WTC11 (cell line): ENCODE data around the gene MTARC1. TPM values are rescaled to one million over a fixed set of nuclear protein-coding genes. Genes with fewer than 3 reads are reported as not detected.
A peak's percentile ranks its signal among the peaks of the same experiment; 100 is the strongest.

Source experiments
- ATAC-seq: fragments of 200-7000 bp; cut with Tn5 transposase; 2 replicates; pipeline ENCODE4 v1.10.0; 2021; ENCODE audit warnings: mild to moderate bottlenecking, moderate library complexity
- CTCF ChIA-PET: fragments of 300-600 bp; sonication (Branson Sonifier 250); formaldehyde crosslinking; loops from one replicate; lab custom pipeline; 2021; ENCODE audit warnings: antibody characterized with exemption; lab: Charles Lee
- POLR2A ChIA-PET: fragments of 350-600 bp; sonication (Branson Sonifier 250); formaldehyde crosslinking; loops from one replicate; lab custom pipeline; 2021; ENCODE audit warnings: antibody characterized with exemption; lab: Charles Lee
- DNase-seq: peaks from one replicate; pipeline ENCODE4 v3.0.0; 2021; ENCODE audit warnings: low spot score
- H3K27ac Mint-ChIP-seq: 2 replicates; pipeline ENCODE4 v1.8.0; 2021; ENCODE audit warnings: mixed read lengths
- H3K27me3 Mint-ChIP-seq: 2 replicates; pipeline ENCODE4 v1.8.0; 2021; ENCODE audit warnings: low read depth, mild to moderate bottlenecking, moderate library complexity, mixed read lengths
- H3K36me3 Mint-ChIP-seq: 2 replicates; pipeline ENCODE4 v1.8.0; 2021; ENCODE audit warnings: mixed read lengths
- H3K4me1 Mint-ChIP-seq: 2 replicates; pipeline ENCODE4 v1.8.0; 2022; ENCODE audit warnings: mixed read lengths
- H3K4me3 Mint-ChIP-seq: 2 replicates; pipeline ENCODE4 v1.8.0; 2021; ENCODE audit warnings: mild to moderate bottlenecking, moderate library complexity, mixed read lengths
- H3K9me3 Mint-ChIP-seq: 2 replicates; pipeline ENCODE4 v1.8.0; 2021; ENCODE audit warnings: mixed read lengths
- ATF1 ChIP-seq: sonication (generic); formaldehyde crosslinking; IDR thresholded peaks from 2 replicates; pipeline ENCODE4 v1.8.1; 2023; ENCODE audit warnings: mild to moderate bottlenecking, moderate library complexity, missing genetic modification reagents
- CREB1 ChIP-seq: sonication (generic); formaldehyde crosslinking; IDR thresholded peaks from 2 replicates; pipeline ENCODE4 v1.8.0; 2023; ENCODE audit warnings: mild to moderate bottlenecking, missing genetic modification reagents
- CREM ChIP-seq: sonication (generic); formaldehyde crosslinking; IDR thresholded peaks from 2 replicates; pipeline ENCODE4 v1.8.1; 2022; ENCODE audit warnings: mild to moderate bottlenecking, missing genetic modification reagents, moderate library complexity
- GABPB1 ChIP-seq: sonication (generic); formaldehyde crosslinking; IDR thresholded peaks from 2 replicates; pipeline ENCODE4 v1.8.1; 2023; ENCODE audit warnings: mild to moderate bottlenecking, missing genetic modification reagents
- JAZF1 ChIP-seq: fragments of 250-450 bp; sonication (Bioruptor Pico); IDR thresholded peaks from 2 replicates; pipeline ENCODE4 v1.9.0; 2021; ENCODE audit warnings: moderate library complexity, mild to moderate bottlenecking, inconsistent platforms
- KAT7 ChIP-seq: sonication (generic); formaldehyde crosslinking; IDR thresholded peaks from 2 replicates; pipeline ENCODE4 v1.8.1; 2023; ENCODE audit warnings: missing genetic modification reagents, mild to moderate bottlenecking, borderline replicate concordance
- MLX ChIP-seq: sonication (generic); formaldehyde crosslinking; IDR thresholded peaks from 2 replicates; pipeline ENCODE4 v1.8.1; 2023; ENCODE audit warnings: mild to moderate bottlenecking, missing genetic modification reagents, moderate library complexity
- NFE2L1 ChIP-seq: sonication (generic); formaldehyde crosslinking; IDR thresholded peaks from 2 replicates; pipeline ENCODE4 v1.8.1; 2023; ENCODE audit warnings: missing genetic modification reagents
- NR2C2 ChIP-seq: sonication (generic); formaldehyde crosslinking; IDR thresholded peaks from 2 replicates; pipeline ENCODE4 v1.8.0; 2022; ENCODE audit warnings: mild to moderate bottlenecking, missing genetic modification reagents
- PRDM15 ChIP-seq: sonication (generic); formaldehyde crosslinking; IDR thresholded peaks from 2 replicates; pipeline ENCODE4 v1.8.0; 2022; ENCODE audit warnings: missing genetic modification reagents
- PREB ChIP-seq: sonication (generic); formaldehyde crosslinking; IDR thresholded peaks from 2 replicates; pipeline ENCODE4 v1.8.1; 2022; ENCODE audit warnings: mild to moderate bottlenecking, missing genetic modification reagents, moderate library complexity, borderline replicate concordance
- PRRX2 ChIP-seq: fragments of 250-450 bp; sonication (Bioruptor Pico); IDR thresholded peaks from 2 replicates; pipeline ENCODE4 v1.8.0; 2021; ENCODE audit warnings: mild to moderate bottlenecking
- RORB ChIP-seq: fragments of 250-450 bp; sonication (Bioruptor Pico); IDR thresholded peaks from 2 replicates; pipeline ENCODE4 v1.9.0; 2021; ENCODE audit warnings: mild to moderate bottlenecking
- TCF7 ChIP-seq: sonication (generic); formaldehyde crosslinking; IDR thresholded peaks from 2 replicates; pipeline ENCODE4 v1.8.0; 2022; ENCODE audit warnings: mild to moderate bottlenecking, low read depth, missing genetic modification reagents, moderate library complexity
- TP53 ChIP-seq: sonication (generic); formaldehyde crosslinking; IDR thresholded peaks from 2 replicates; pipeline ENCODE4 v1.8.1; 2023; ENCODE audit warnings: mild to moderate bottlenecking, missing genetic modification reagents
- ZBTB21 ChIP-seq: sonication (generic); formaldehyde crosslinking; IDR thresholded peaks from 2 replicates; pipeline ENCODE4 v1.8.1; 2023; ENCODE audit warnings: mild to moderate bottlenecking, missing genetic modification reagents, borderline replicate concordance
- ZNF232 ChIP-seq: sonication (generic); formaldehyde crosslinking; IDR thresholded peaks from 2 replicates; pipeline ENCODE4 v1.8.0; 2022; ENCODE audit warnings: mild to moderate bottlenecking, missing genetic modification reagents
- ZNF423 ChIP-seq: fragments of 250-450 bp; sonication (Bioruptor Pico); IDR thresholded peaks from 2 replicates; pipeline ENCODE4 v2.1.2; 2022; ENCODE audit warnings: mild to moderate bottlenecking, moderate library complexity
- ZNF532 ChIP-seq: fragments of 250-450 bp; sonication (Bioruptor Pico); IDR thresholded peaks from 2 replicates; pipeline ENCODE4 v1.9.0; 2021; ENCODE audit warnings: mild to moderate bottlenecking, borderline replicate concordance
- total RNA-seq: library from RNA; stranded (reverse); gene quantifications from 3 replicates; pipeline ENCODE4 v1.2.3, GENCODE V29; 2021

The MTARC1 gene
- total RNA-seq, 1 experiment from 2014 or later, result 25.8 TPM

- Mint-ChIP-seq H3K4me1 (peaks cover 26% of the 10 kb centered on the region), H3K36me3 (peaks cover 11% of the 10 kb centered on the region), H3K9me3 (no peaks in the 10 kb centered on the region; the same call in 1 of the 2 replicates), H3K27me3 (peaks cover 3% of the 10 kb centered on the region; the same call in 1 of the 2 replicates), H3K4me3 (peak overlapping the region; percentile 73), H3K27ac (no peak overlapping the region; the same call in 1 of the 2 replicates)
- no peak for DNase-seq
- ChIA-PET CTCF (interaction anchor here (0.6 to 5.3 kb wide), 10 partner anchors 9 to 489 kb away, joined by 3 to 78 read pairs (median 6); partner anchors contain the start of genes C1orf115 and MTARC2), POLR2A (interaction anchor here (2.1 kb wide), 1 partner anchor 38 kb away, joined by 17 read pairs; the partner anchor contains the start of gene MTARC2)
- no peak for TF ChIP-seq CREM
- no peak for TF ChIP-seq TP53 (CRISPR knock-in tag)
- TF ChIP-seq GABPB1 (CRISPR knock-in tag), result no peak
- no peak for TF ChIP-seq CREB1 (CRISPR knock-in tag)
- no peak for TF ChIP-seq RORB (CRISPR knock-in tag)
- no peak for TF ChIP-seq KAT7 (CRISPR knock-in tag)
- TF ChIP-seq JAZF1 (CRISPR knock-in tag), result no peak
- TF ChIP-seq NFE2L1, result no peak
- TF ChIP-seq ZNF232, result no peak
- TF ChIP-seq ATF1 (CRISPR knock-in tag), result no peak
- no peak for TF ChIP-seq PRDM15 (CRISPR knock-in tag)
- TF ChIP-seq PREB (CRISPR knock-in tag), result no peak
- TF ChIP-seq ZNF423 (CRISPR knock-in tag), result no peak
- no peak for TF ChIP-seq MLX
- no peak for TF ChIP-seq PRRX2 (CRISPR knock-in tag)
- TF ChIP-seq ZBTB21 (CRISPR knock-in tag), result no peak
- no peak for TF ChIP-seq ZNF532 (CRISPR knock-in tag)
- no peak for TF ChIP-seq TCF7 (CRISPR knock-in tag)
- no peak for TF ChIP-seq NR2C2
- no peak for ATAC-seq
Observed at GRCh38 chr1:220785166-220786056, 1.3 kb upstream of the MTARC1 start.
